22Rv1 (cell line): ENCODE results near the gene CD302.

ENCODE experiments used
- ZFX ChIP-seq: fragments of 450-650 bp; IDR thresholded peaks from 2 replicates; pipeline ENCODE4 v1.6.1; 2017; ENCODE audit warnings: antibody characterized with exemption, borderline replicate concordance
- TF ChIP-seq, protein P1 (sequence below): fragments of 450-650 bp; IDR thresholded peaks from 2 replicates; pipeline ENCODE4 v1.5.1; 2017; ENCODE audit warnings: mild to moderate bottlenecking

DNA sequence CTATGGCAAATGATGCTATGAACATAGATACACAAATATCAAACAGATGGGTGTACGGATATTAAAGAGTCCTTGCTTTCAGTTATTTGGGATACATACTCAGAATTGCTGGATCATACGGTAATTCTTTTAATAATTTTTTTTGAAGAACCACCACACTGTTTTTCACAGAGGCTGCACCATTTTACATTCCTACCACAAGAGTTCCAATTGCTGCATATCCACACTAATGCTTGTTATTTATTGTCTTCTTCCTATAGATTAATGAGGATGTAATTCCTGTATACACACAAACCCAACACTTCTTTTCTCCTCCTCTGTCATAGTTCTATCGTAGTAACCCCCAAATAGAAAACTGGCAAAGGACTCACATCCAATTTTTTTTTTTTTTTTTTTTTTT, 21.7 kb downstream of the CD302 start:
- TF ChIP-seq, protein P1, sequence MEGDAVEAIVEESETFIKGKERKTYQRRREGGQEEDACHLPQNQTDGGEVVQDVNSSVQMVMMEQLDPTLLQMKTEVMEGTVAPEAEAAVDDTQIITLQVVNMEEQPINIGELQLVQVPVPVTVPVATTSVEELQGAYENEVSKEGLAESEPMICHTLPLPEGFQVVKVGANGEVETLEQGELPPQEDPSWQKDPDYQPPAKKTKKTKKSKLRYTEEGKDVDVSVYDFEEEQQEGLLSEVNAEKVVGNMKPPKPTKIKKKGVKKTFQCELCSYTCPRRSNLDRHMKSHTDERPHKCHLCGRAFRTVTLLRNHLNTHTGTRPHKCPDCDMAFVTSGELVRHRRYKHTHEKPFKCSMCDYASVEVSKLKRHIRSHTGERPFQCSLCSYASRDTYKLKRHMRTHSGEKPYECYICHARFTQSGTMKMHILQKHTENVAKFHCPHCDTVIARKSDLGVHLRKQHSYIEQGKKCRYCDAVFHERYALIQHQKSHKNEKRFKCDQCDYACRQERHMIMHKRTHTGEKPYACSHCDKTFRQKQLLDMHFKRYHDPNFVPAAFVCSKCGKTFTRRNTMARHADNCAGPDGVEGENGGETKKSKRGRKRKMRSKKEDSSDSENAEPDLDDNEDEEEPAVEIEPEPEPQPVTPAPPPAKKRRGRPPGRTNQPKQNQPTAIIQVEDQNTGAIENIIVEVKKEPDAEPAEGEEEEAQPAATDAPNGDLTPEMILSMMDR = no peak
- no peak for TF ChIP-seq ZFX
